ENCODE results near the gene TMEM269. TPM values are rescaled to one million over a fixed set of nuclear protein-coding genes. Genes with fewer than 3 reads are reported as not detected.
"Not testable (repeated sequence)": the region's sequence is repeated elsewhere in the genome, so short reads cannot be mapped to it uniquely, and the experiment has no call there.

Gene TMEM269
- total RNA-seq, 1 experiment from 2014 or later, result not detected

- POLR2A ChIA-PET, result interaction anchor here (0.6 to 1.1 kb wide), 2 partner anchors 67 to 69 kb away, joined by 3 to 5 read pairs; partner anchors contain the start of gene YBX1
These were observed 36.1 kb upstream of the TMEM269 start for GRCh38 chr1:42748461-42749410.

GRCh38 chr1:42750041-42750440, 34.8 kb upstream of the TMEM269 start:
- no peak overlapping the region for H3K4me3 Mint-ChIP-seq (ENCODE audit: unreplicated experiment)
- H3K9me3 Mint-ChIP-seq (ENCODE audit: unreplicated experiment), result no peaks in the 10 kb centered on the region
- H3K36me3 Mint-ChIP-seq (ENCODE audit: insufficient read depth, unreplicated experiment), result peaks cover 56% of the 10 kb centered on the region
- no peak for DNase-seq (ENCODE audit: unreplicated experiment)
- intact Hi-C loops (cut with micrococcal nuclease), result loop anchor here (10.0 kb wide), 1 partner anchor 405 kb away; no protein-coding TSS in a partner anchor
- no TSS peak for BruUV-seq (replicated peaks)
- no peaks in the 10 kb centered on the region for H3K27me3 Mint-ChIP-seq (ENCODE audit: insufficient read depth, unreplicated experiment)
- POLR2A ChIA-PET, result no interaction called here
- CTCF ChIA-PET, result interaction anchor here (1.5 kb wide), 1 partner anchor 13 kb away, joined by 7 read pairs; no protein-coding TSS in a partner anchor
- no peak overlapping the region for H3K27ac Mint-ChIP-seq (ENCODE audit: low read depth, unreplicated experiment)
- peaks cover 15% of the 10 kb centered on the region for H3K4me1 Mint-ChIP-seq (ENCODE audit: insufficient read depth, unreplicated experiment)
- no peak for TF ChIP-seq CTCF (IDR thresholded peaks at IDR 0.05; ENCODE audit: unreplicated experiment)

More at GRCh38 chr1:42748461-42749410, 36.1 kb upstream of the TMEM269 start:
- no peak overlapping the region for H3K27ac Mint-ChIP-seq (ENCODE audit: low read depth, unreplicated experiment)
- peaks cover 44% of the 10 kb centered on the region for H3K36me3 Mint-ChIP-seq (ENCODE audit: insufficient read depth, unreplicated experiment)
- H3K9me3 Mint-ChIP-seq (ENCODE audit: unreplicated experiment), result no peaks in the 10 kb centered on the region
- H3K4me1 Mint-ChIP-seq (ENCODE audit: insufficient read depth, unreplicated experiment), result peaks cover 17% of the 10 kb centered on the region
- BruUV-seq (replicated peaks), result no TSS peak
- H3K27me3 Mint-ChIP-seq (ENCODE audit: insufficient read depth, unreplicated experiment), result no peaks in the 10 kb centered on the region
- CTCF ChIA-PET, result interaction anchor here (0.6 to 2.4 kb wide), 6 partner anchors 8 to 1175 kb away, joined by 3 to 13 read pairs (median 4); partner anchors contain the start of genes C1orf50 and P3H1
- no peak for DNase-seq (ENCODE audit: unreplicated experiment)
- no peak for TF ChIP-seq CTCF (IDR thresholded peaks at IDR 0.05; ENCODE audit: unreplicated experiment)
- intact Hi-C loops (cut with micrococcal nuclease), result no loop called here
- no peak overlapping the region for H3K4me3 Mint-ChIP-seq (ENCODE audit: unreplicated experiment)

GRCh38 chr1:42751511-42752070, 33.2 kb upstream of the TMEM269 start:
- POLR2A ChIA-PET, result interaction anchor here (1.8 kb wide), 1 partner anchor 15 kb away, joined by 8 read pairs; the partner anchor contains the start of genes C1orf50 and P3H1
- not testable (repeated sequence) for H3K27me3 Mint-ChIP-seq (ENCODE audit: insufficient read depth, unreplicated experiment); H3K27ac Mint-ChIP-seq (ENCODE audit: low read depth, unreplicated experiment); H3K4me3 Mint-ChIP-seq (ENCODE audit: unreplicated experiment); DNase-seq (ENCODE audit: unreplicated experiment); H3K9me3 Mint-ChIP-seq (ENCODE audit: unreplicated experiment); BruUV-seq (replicated peaks)
- intact Hi-C loops (cut with micrococcal nuclease), result loop anchor here (10.0 kb wide), 1 partner anchor 407 kb away; no protein-coding TSS in a partner anchor
- Mint-ChIP-seq H3K36me3 (ENCODE audit: insufficient read depth, unreplicated experiment) (peaks cover 51% of the 10 kb centered on the region), H3K4me1 (ENCODE audit: insufficient read depth, unreplicated experiment) (peaks cover 15% of the 10 kb centered on the region)
- CTCF ChIA-PET, result interaction anchor here (0.7 to 1.0 kb wide), 4 partner anchors 9 to 407 kb away, joined by 3 to 5 read pairs (median 4); no protein-coding TSS in a partner anchor

GRCh38 chr1:42752284-42752683, 32.5 kb upstream of the TMEM269 start:
- no peak for TF ChIP-seq CTCF (IDR thresholded peaks at IDR 0.05; ENCODE audit: unreplicated experiment)
- Mint-ChIP-seq H3K27me3 (ENCODE audit: insufficient read depth, unreplicated experiment) (no peaks in the 10 kb centered on the region), H3K4me1 (ENCODE audit: insufficient read depth, unreplicated experiment) (peaks cover 20% of the 10 kb centered on the region), H3K36me3 (ENCODE audit: insufficient read depth, unreplicated experiment) (peaks cover 52% of the 10 kb centered on the region), H3K9me3 (ENCODE audit: unreplicated experiment) (no peaks in the 10 kb centered on the region), H3K27ac (ENCODE audit: low read depth, unreplicated experiment) (no peak overlapping the region), H3K4me3 (ENCODE audit: unreplicated experiment) (no peak overlapping the region)
- intact Hi-C loops (cut with micrococcal nuclease), result loop anchor here (10.0 kb wide), 1 partner anchor 407 kb away; no protein-coding TSS in a partner anchor
- ChIA-PET CTCF (interaction anchor here (0.6 to 1.0 kb wide), 7 partner anchors 9 to 408 kb away, joined by 3 to 5 read pairs (median 4); partner anchors contain the start of gene CLDN19), POLR2A (interaction anchor here (0.5 to 1.8 kb wide), 3 partner anchors 14 to 321 kb away, joined by 3 to 8 read pairs (median 3); partner anchors contain the start of genes C1orf50 and P3H1)
- DNase-seq (ENCODE audit: unreplicated experiment), result no peak
- no TSS peak for BruUV-seq (replicated peaks)
